Naive thymus-derived CD4-positive, alpha-beta T cell (primary cell): ENCODE data around the gene RBL1. TPM values are rescaled to one million over a fixed set of nuclear protein-coding genes. Genes with fewer than 3 reads are reported as not detected.
A peak's percentile ranks its signal among the peaks of the same experiment; 100 is the strongest.
"Not testable (repeated sequence)": the region's sequence is repeated elsewhere in the genome, so short reads cannot be mapped to it uniquely, and the experiment has no call there.

Experiments
- ATAC-seq: fragments of 150-1000 bp; cut with Tn5 transposase; 2 replicates; pipeline ENCODE4 v1.10.0; 2021; ENCODE audit warnings: mild to moderate bottlenecking, moderate library complexity
- CTCF ChIA-PET: fragments of 350-600 bp; sonication (Branson Sonifier 250); formaldehyde crosslinking; loops from one replicate; lab custom pipeline; 2021; ENCODE audit warnings: antibody characterized with exemption; lab: Charles Lee
- POLR2A ChIA-PET: fragments of 350-600 bp; sonication (Branson Sonifier 250); formaldehyde crosslinking; loops from one replicate; lab custom pipeline; 2021; ENCODE audit warnings: antibody characterized with exemption, inconsistent platforms; lab: Charles Lee
- DNase-seq, 9 donors: peaks; one replicate each; pipeline versions ENCODE4 v3.0.0 to v3.0.0-alpha.2; 2020 to 2022; ENCODE audit warnings: mixed read lengths in 1 of 9
- H3K27ac ChIP-seq: one replicate; pipeline ENCODE4 v1.7.0; 2013; ENCODE audit warnings: mild to moderate bottlenecking, low read depth, low read length, moderate library complexity
- H3K27me3 ChIP-seq, 2 donors: one replicate each; pipeline ENCODE4 v1.7.0; 2013; ENCODE audit warnings: low read length in 2 of 2, mild to moderate bottlenecking in 2 of 2, moderate library complexity in 2 of 2; ENCODE audit not compliant: control insufficient read depth in 2 of 2, insufficient read depth in 2 of 2
- H3K36me3 ChIP-seq, 3 experiments: 1 replicate in 2 of 3; 2 replicates in 1 of 3; pipeline ENCODE4 v1.7.0; 2013; ENCODE audit warnings: low read length in 3 of 3, mild to moderate bottlenecking in 3 of 3, moderate library complexity in 1 of 3; ENCODE audit not compliant: insufficient read depth in 3 of 3, control insufficient read depth in 2 of 3
- H3K4me1 ChIP-seq, 2 donors: one replicate each; pipeline ENCODE4 v1.7.0; 2013; ENCODE audit warnings: low read length in 2 of 2, mild to moderate bottlenecking in 2 of 2, moderate library complexity in 1 of 2; ENCODE audit not compliant: control insufficient read depth in 2 of 2, insufficient read depth in 2 of 2
- H3K4me3 ChIP-seq: 2 replicates; pipeline ENCODE4 v1.7.0; 2013; ENCODE audit warnings: mild to moderate bottlenecking, low read length
- H3K9me3 ChIP-seq, 3 experiments: 1 replicate in 2 of 3; 2 replicates in 1 of 3; pipeline ENCODE4 v1.7.0; 2013; ENCODE audit warnings: low read length in 3 of 3; ENCODE audit not compliant: control insufficient read depth in 2 of 3
- H3K27ac Mint-ChIP-seq, 9 donors: one replicate each; pipeline ENCODE4 v1.8.0; 2020 to 2022; ENCODE audit warnings: mixed read lengths in 9 of 9, mild to moderate bottlenecking in 8 of 9, moderate library complexity in 5 of 9, inconsistent platforms in 2 of 9
- H3K27me3 Mint-ChIP-seq, 5 donors: one replicate each; pipeline ENCODE4 v1.8.0; 2021 to 2022; ENCODE audit warnings: mixed read lengths in 5 of 5, mild to moderate bottlenecking in 1 of 5
- H3K36me3 Mint-ChIP-seq, 5 donors: one replicate each; pipeline ENCODE4 v1.8.0; 2020 to 2022; ENCODE audit warnings: mixed read lengths in 5 of 5, mild to moderate bottlenecking in 3 of 5, inconsistent platforms in 1 of 5
- H3K4me1 Mint-ChIP-seq, 7 donors: one replicate each; pipeline ENCODE4 v1.8.0; 2020 to 2022; ENCODE audit warnings: mixed read lengths in 7 of 7, mild to moderate bottlenecking in 3 of 7, inconsistent platforms in 1 of 7
- H3K4me3 Mint-ChIP-seq, 10 donors: one replicate each; pipeline ENCODE4 v1.8.0; 2020 to 2022; ENCODE audit warnings: mild to moderate bottlenecking in 10 of 10, mixed read lengths in 10 of 10, moderate library complexity in 6 of 10, inconsistent platforms in 2 of 10
- H3K9me3 Mint-ChIP-seq, 11 donors: one replicate each; pipeline ENCODE4 v1.8.0; 2020 to 2022; ENCODE audit warnings: mixed read lengths in 11 of 11, mild to moderate bottlenecking in 4 of 11, inconsistent platforms in 1 of 11, moderate library complexity in 1 of 11
- intact Hi-C, 2 donors: fragments of 100-400 bp; cut with micrococcal nuclease; formaldehyde crosslinking; loops; one replicate each; pipeline ENCODE4 v1.15.1; 2023
- polyA plus RNA-seq, 2 donors: library from polyadenylated mRNA; unstranded; fragments of 300-500 nt; fragmentation: Illumina TruSeq; gene quantifications; one replicate each; pipeline ENCODE4 v1.2.3, GENCODE V29; 2021
- total RNA-seq, 6 experiments: library from RNA in 5 of 6; stranded (reverse) in 5 of 6; gene quantifications; 1 replicate in 5 of 6; 2 replicates in 1 of 6; pipeline ENCODE4 v1.2.3 and lab custom pipeline; 2021 to 2026

RBL1 gene
- total and polyA plus RNA-seq, 7 experiments from 2014 or later, result 10.0 to 51.2 (median 28.3) TPM

DNA sequence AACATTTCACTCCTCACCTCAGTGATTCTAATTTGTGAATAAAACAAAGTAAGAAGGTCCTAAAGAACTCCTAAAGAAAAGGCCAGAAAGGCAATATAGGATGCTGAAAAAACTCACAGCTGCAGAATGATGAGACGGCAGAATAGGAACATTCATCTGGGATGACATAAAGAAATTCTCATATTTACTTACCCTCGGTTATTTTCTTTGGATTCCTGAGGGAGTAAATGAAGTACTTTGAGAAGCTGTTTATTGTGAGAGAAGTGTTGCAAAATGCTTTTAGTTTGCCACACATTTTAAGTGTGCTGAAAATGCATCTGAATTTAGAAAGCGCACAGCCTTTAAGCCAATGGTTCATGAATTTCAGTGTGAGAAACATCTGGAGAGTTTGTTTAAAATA is 35.7 kb upstream of the RBL1 start:
- Histone ChIP-seq H3K9me3 (no peaks in the 10 kb centered on the region), H3K36me3 (no peaks in the 10 kb centered on the region), H3K4me3 (no peak overlapping the region), H3K27ac (no peak overlapping the region), H3K4me1 (peaks cover 0 to under 1% of the 10 kb centered on the region in 2 donors), H3K27me3 (no peaks in the 10 kb centered on the region)
- H3K9me3 Mint-ChIP-seq, result no peaks in the 10 kb centered on the region
- ChIA-PET POLR2A (no interaction called here), CTCF (no interaction called here)
- peaks cover 0 to 4% (median 0%) of the 10 kb centered on the region in 7 donors for H3K4me1 Mint-ChIP-seq
- intact Hi-C loops, result no loop called here
- H3K27me3 Mint-ChIP-seq, result peaks cover 0 to 18% (median 0%) of the 10 kb centered on the region in 5 donors
- H3K4me3 Mint-ChIP-seq, result no peak overlapping the region
- DNase-seq, result no peak
- H3K27ac Mint-ChIP-seq, result no peak overlapping the region
- H3K36me3 Mint-ChIP-seq, result peaks cover 0 to 4% (median 0%) of the 10 kb centered on the region in 5 donors
- ATAC-seq, result no peak

DNA sequence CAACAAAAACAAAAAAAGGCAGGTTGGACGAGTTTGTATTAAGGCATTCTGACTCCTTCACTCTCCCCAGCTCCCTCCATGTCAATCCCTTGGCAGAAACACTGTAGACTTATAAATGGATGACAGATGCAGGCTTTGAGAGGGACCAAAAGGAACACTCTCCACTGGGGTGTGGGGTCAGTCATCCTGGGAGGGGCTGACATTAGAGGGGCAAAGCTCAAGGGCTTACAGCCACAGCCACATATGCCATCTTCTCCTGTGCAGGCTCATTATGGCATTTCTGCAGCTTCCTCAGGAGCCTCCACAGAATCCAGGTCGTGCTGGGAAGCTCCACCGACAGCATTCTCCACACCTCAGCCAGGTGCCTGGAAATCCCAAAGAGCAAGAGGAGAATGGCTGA is 33.0 kb upstream of the RBL1 start:
- Mint-ChIP-seq H3K4me3 (no peak overlapping the region), H3K36me3 (no peaks in the 10 kb centered on the region), H3K4me1 (peaks cover 0 to 4% (median 0%) of the 10 kb centered on the region in 7 donors), H3K27ac (no peak overlapping the region), H3K9me3 (no peaks in the 10 kb centered on the region), H3K27me3 (peaks cover 0 to 15% (median 0%) of the 10 kb centered on the region in 5 donors)
- ATAC-seq (no peak), DNase-seq (no peak)
- ChIA-PET CTCF (no interaction called here), POLR2A (no interaction called here)
- no peaks in the 10 kb centered on the region for H3K27me3 ChIP-seq
- no peak overlapping the region for H3K27ac ChIP-seq
- H3K4me1 ChIP-seq, result no peaks in the 10 kb centered on the region
- H3K9me3 ChIP-seq, result no peaks in the 10 kb centered on the region
- no peaks in the 10 kb centered on the region for H3K36me3 ChIP-seq
- intact Hi-C loops, result no loop called here
- no peak overlapping the region for H3K4me3 ChIP-seq

DNA sequence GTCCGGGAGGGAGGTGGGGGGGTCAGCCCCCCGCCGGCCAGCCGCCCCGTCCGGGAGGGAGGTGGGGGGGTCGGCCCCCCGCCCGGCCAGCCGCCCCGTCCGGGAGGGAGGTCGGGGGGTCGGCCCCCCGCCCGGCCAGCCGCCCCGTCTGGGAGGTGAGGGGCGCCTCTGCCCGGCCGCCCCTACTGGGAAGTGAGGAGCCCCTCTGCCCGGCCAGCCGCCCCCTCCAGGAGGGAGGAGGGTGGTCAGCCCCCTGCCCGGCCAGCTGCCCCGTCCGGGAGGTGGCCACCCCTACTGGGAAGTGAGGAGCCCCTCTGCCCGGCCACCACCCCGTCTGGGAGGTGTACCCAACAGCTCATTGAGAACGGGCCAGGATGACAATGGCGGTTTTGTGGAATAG is 30.5 kb upstream of the RBL1 start:
- ATAC-seq, H3K9me3 ChIP-seq, H3K4me3 Mint-ChIP-seq, intact Hi-C loops, H3K27ac ChIP-seq, H3K9me3 Mint-ChIP-seq, CTCF ChIA-PET, H3K4me3 ChIP-seq, H3K4me1 ChIP-seq, H3K36me3 ChIP-seq, H3K27me3 Mint-ChIP-seq, DNase-seq, POLR2A ChIA-PET, H3K36me3 Mint-ChIP-seq, H3K27ac Mint-ChIP-seq, H3K27me3 ChIP-seq, H3K4me1 Mint-ChIP-seq: not testable (repeated sequence)

DNA sequence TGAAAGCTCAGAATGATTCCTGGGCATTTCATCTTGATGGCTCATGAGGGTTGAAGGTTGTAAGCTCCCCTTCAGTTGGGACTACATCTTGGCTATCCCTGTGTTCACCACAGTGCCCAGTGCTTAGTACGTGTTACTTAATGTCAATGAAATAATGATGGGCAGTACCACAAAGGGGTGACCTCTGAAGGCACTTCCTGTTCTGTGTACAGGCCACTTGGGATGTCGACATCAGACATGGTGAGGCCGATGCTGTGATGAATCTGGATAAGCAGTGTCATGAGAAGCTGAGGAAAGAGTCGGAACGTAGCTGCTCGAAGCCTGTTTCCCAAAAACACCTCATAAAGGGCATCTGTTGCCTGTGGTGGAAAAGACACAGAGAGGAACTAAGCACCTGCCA is 27.6 kb upstream of the RBL1 start:
- no peaks in the 10 kb centered on the region for H3K4me1 Mint-ChIP-seq
- H3K27me3 ChIP-seq, result no peaks in the 10 kb centered on the region
- no peak overlapping the region for H3K4me3 ChIP-seq
- intact Hi-C loops, result no loop called here
- no peaks in the 10 kb centered on the region for H3K4me1 ChIP-seq
- ChIA-PET POLR2A (no interaction called here), CTCF (no interaction called here)
- no peak overlapping the region for H3K4me3 Mint-ChIP-seq
- peak; percentile 88 for ATAC-seq
- no peaks in the 10 kb centered on the region for H3K36me3 Mint-ChIP-seq
- no peak for DNase-seq
- H3K36me3 ChIP-seq, result no peaks in the 10 kb centered on the region
- H3K9me3 ChIP-seq, result no peaks in the 10 kb centered on the region
- no peak overlapping the region for H3K27ac ChIP-seq
- no peak overlapping the region for H3K27ac Mint-ChIP-seq
- H3K9me3 Mint-ChIP-seq, result no peaks in the 10 kb centered on the region
- peaks cover 0 to 8% (median 0%) of the 10 kb centered on the region in 5 donors for H3K27me3 Mint-ChIP-seq

DNA sequence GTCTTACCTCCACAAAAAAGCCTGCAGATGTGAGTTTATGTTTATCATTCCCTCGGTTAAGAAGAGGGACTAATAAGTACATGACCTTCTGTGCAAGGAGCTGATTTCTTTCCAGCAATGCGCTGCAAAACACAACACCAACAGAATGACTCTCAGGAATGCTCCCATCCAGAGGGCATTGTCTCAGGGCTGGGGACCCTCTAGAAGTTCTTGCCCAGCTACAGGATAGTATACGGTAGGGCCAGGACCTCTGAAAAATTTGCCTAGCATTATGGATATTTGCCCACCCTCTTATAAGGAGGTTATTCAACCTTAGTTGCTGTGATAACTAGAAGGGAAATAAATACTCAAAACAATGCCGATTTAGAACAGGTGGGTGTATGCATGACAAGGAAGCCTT is 24.7 kb upstream of the RBL1 start:
- H3K27me3 Mint-ChIP-seq, result peaks cover 0 to 6% (median 0%) of the 10 kb centered on the region in 5 donors
- no peaks in the 10 kb centered on the region for H3K36me3 ChIP-seq
- no peak overlapping the region for H3K27ac Mint-ChIP-seq
- no peak overlapping the region for H3K27ac ChIP-seq
- ChIA-PET POLR2A (no interaction called here), CTCF (no interaction called here)
- no peak overlapping the region for H3K4me3 Mint-ChIP-seq
- H3K9me3 ChIP-seq, result no peaks in the 10 kb centered on the region
- DNase-seq (no peak), ATAC-seq (no peak)
- H3K9me3 Mint-ChIP-seq, result no peaks in the 10 kb centered on the region
- H3K4me1 Mint-ChIP-seq, result no peaks in the 10 kb centered on the region
- H3K36me3 Mint-ChIP-seq, result no peaks in the 10 kb centered on the region
- no peaks in the 10 kb centered on the region for H3K27me3 ChIP-seq
- intact Hi-C loops, result no loop called here
- no peak overlapping the region for H3K4me3 ChIP-seq
- no peaks in the 10 kb centered on the region for H3K4me1 ChIP-seq

DNA sequence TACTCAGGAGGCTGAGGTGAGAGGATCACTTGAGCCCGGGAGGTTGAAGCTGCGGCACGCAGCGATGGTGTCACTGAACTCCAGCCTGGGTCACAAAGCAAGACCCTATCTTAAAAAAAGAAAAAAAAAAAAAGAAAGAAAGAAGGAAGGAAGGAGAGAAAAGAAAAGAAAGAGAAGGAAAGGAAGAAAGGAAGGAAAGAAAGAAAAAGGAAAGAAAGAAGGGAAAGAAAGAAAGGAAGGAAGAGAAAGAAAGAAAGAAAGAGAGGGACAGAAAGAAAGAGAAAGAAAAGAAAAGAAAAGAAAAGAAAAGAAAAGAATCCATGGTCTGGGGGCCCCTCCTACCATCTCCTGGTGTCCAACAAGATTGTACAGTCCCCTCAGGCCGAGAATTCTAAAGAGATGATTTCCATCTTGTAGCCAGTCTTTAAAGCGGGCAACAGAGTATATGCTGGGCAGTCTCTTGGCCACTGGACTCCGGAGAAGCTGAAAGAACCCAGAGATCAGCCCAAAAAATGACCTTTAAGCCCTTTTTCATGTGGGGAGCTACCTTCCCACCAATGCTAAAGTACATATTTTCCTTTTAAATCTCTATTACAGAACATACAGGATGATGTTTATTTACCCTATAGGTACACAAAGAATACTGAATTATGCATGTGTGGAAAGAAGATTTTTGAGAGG is 23.7 kb upstream of the RBL1 start:
- CTCF ChIA-PET, result no interaction called here
- H3K36me3 ChIP-seq, result no peaks in the 10 kb centered on the region
- Mint-ChIP-seq H3K27ac (no peak overlapping the region), H3K9me3 (no peaks in the 10 kb centered on the region), H3K27me3 (peaks cover 0 to 6% (median 0%) of the 10 kb centered on the region in 5 donors), H3K36me3 (no peaks in the 10 kb centered on the region), H3K4me3 (no peak overlapping the region), H3K4me1 (no peaks in the 10 kb centered on the region)
- H3K4me3 ChIP-seq, result no peak overlapping the region
- no peaks in the 10 kb centered on the region for H3K4me1 ChIP-seq
- intact Hi-C loops, result no loop called here
- H3K27ac ChIP-seq, result no peak overlapping the region
- H3K9me3 ChIP-seq, result no peaks in the 10 kb centered on the region
- DNase-seq (no peak), ATAC-seq (no peak)
- POLR2A ChIA-PET, result no interaction called here
- no peaks in the 10 kb centered on the region for H3K27me3 ChIP-seq

DNA sequence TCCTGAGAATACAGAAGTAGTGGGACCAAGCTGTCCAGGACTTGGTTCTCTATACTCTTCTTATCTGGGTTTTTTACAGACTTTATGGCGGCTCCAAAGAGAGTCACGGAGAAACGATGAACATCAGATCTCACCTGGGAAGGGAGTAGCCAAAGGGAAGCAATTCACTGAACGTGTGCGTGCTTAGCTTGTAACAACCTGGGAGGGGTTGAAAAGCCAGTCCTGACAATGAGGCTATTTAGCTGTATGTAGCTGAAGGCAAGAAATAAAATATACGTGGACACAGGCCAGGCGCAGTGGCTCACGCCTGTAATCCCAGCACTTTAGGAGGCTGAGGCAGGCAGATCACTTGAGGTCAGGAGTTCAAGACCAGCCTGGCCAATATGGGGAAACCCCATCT is 18.2 kb upstream of the RBL1 start:
- no peaks in the 10 kb centered on the region for H3K36me3 Mint-ChIP-seq
- no peaks in the 10 kb centered on the region for H3K27me3 Mint-ChIP-seq
- intact Hi-C loops, result no loop called here
- Histone ChIP-seq H3K36me3 (no peaks in the 10 kb centered on the region), H3K27ac (no peak overlapping the region), H3K9me3 (no peaks in the 10 kb centered on the region), H3K4me1 (no peaks in the 10 kb centered on the region), H3K4me3 (no peak overlapping the region), H3K27me3 (no peaks in the 10 kb centered on the region)
- no peak overlapping the region for H3K27ac Mint-ChIP-seq
- no peaks in the 10 kb centered on the region for H3K9me3 Mint-ChIP-seq
- ChIA-PET POLR2A (interaction anchor here (0.6 kb wide), 1 partner anchor 30 kb away, joined by 3 read pairs; no protein-coding TSS in a partner anchor), CTCF (no interaction called here)
- DNase-seq (no peak), ATAC-seq (no peak)
- H3K4me3 Mint-ChIP-seq, result no peak overlapping the region
- H3K4me1 Mint-ChIP-seq, result no peaks in the 10 kb centered on the region
